SHP77 (cell line): ENCODE measurements around the gene RMP24.
"Not testable (repeated sequence)": the region's sequence is repeated elsewhere in the genome, so short reads cannot be mapped to it uniquely, and the experiment has no call there.

Experiments used
- DNase-seq, 2 experiments: peaks; one replicate each; lab custom pipeline; 2025; lab: John Stamatoyannopoulos, UW

RMP24 gene

GRCh38 chr18:35968278-35968880 is 4.1 kb upstream of the RMP24 start:
- DNase-seq = no peak

GRCh38 chr18:35969676-35970075 is 2.8 kb upstream of the RMP24 start:
- DNase-seq = no peak

GRCh38 chr18:35971661-35972196 is 750 bp upstream of the RMP24 start:
- DNase-seq = peak in 1 of 2 experiments; percentile 35

- DNase-seq = no peak
These were observed 1.2 kb downstream of the RMP24 start for GRCh38 chr18:35973650-35974049.

- no peak for DNase-seq
These were observed 1.7 kb downstream of the RMP24 start for GRCh38 chr18:35974181-35974580.

DNA sequence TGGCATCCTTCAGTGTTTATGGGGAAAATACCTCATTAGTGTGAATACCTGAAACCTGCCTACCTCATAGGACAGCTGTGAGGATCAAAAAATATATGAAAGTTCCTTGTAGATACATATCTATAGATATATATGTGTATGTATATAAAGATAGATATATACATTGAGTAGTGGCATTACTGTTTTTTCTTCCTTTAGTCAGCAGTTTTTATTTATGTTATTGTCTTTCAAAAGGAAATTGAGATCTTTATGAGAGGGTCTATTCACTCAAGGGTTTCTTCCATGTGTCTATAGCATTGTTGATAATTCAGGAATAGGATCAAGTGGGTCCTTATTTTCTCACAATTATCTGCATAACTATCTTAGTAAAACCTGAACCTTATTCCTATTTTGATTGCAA is 6.6 kb downstream of the RMP24 start:
- no peak for DNase-seq

DNA sequence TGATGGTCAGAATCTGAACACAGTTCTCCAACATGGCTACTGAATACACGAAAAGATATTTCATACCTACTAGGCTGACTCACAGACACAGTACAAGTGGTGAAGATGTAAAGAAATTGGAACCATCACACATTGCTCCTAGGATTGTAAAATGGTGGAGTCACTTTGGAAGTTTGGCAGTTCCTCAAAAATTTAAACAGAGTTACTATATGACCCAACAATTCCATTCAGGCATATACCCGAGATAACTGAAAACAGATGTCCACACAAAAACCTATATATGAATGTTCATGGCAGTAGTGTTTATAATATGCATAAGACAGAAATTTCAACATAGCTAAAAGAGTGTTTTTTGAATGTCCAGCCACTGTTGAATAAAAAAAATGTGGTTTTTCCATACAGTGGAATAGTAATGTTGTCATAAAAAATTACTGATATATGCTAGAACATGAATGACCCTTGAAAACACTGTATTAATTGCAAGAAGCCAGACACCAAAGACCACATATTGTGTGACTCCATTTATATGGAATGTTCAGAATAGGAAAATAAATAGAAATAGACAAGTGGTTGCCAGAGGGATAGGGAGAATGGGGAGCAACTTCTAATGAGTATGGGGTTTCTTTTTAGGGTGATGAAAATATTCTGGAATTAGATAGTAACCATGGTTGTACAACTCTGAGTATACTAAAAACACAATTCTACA is 10.1 kb downstream of the RMP24 start:
- no peak for DNase-seq

DNA sequence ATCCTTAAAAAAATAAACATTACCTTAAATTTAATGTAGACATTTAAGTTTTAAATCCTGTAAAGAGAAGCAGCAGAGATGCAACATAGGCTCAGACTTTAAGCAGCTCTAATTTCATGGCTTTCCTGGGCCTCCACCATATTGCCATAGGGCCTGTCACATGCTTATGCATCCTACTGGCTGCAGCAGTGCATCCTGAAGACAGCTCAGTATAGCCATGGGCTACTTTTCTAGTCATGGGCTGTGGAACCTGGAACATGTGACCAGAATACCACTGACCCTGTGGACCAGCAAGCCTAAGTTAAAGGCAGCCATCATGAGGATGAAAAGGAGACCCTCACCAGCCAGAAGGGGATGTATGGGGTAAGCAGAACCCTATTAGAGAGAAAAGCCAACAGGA is 10.7 kb downstream of the RMP24 start:
- no peak for DNase-seq

DNA sequence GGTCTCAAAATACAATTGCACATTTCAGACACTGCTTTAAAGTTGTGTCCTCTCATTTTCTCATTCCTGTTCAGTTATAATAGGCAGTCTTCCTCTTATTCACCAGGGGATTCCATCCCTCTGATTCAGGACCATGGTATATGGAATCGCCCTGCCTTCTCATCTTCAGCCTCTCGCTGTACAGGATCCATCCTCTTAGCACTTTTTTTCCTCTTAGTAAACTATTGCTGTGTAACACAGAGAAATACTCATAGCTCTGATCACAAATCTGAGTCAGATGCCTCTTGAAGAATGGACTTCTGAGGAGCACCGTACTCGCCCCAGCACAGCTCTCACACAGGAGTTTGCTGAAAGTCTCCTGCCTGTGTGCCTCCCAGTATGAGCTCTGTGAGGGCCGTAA is 11.3 kb downstream of the RMP24 start:
- no peak for DNase-seq

- DNase-seq = no peak
These were observed 19.2 kb downstream of the RMP24 start for GRCh38 chr18:35991696-35992095.

- DNase-seq = no peak
These were observed 20.5 kb downstream of the RMP24 start for GRCh38 chr18:35993013-35993412.

DNA sequence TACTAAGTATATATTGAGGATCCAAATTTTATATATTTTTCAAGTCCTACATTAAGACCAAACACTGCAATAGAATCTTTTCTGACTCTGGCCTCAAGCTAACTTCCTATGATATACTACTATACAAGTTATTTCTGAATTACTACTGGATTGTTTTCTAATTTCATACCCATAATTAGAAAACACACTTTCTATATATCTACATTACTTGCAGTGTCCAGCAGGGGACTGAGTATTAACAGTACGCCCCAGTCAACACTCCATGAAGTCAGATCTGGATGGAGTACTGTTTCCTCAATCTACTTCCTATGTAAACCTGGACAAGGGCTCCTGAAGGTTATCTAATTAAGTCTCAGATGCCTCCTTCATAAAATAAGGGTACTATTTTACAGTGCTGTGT is 26.5 kb downstream of the RMP24 start:
- DNase-seq = no peak

- no peak for DNase-seq
These were observed 27.4 kb downstream of the RMP24 start for GRCh38 chr18:35999925-36000324.

DNA sequence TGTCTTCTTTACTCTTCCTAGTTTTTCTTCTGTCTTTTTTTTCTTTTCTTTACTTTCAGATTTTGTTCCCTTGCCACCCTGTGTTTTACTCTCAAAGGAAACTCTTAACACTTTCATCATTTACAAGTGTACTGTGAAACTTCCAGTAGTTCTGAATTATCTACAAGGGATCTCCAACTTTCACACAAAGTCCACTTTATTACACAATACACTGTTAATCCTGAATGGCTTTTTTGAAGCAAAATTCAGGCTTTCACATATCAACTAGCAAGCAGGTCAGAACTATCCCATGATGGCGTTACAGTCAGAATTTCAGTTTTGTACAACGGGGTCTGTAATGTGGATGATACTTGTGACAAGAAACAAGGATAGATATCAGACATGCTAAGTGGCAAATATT is 34.5 kb downstream of the RMP24 start:
- no peak for DNase-seq

GRCh38 chr18:36009214-36009613 is 36.7 kb downstream of the RMP24 start:
- no peak for DNase-seq

- no peak for DNase-seq
These were observed 40.4 kb downstream of the RMP24 start for GRCh38 chr18:36012891-36013290.

DNA sequence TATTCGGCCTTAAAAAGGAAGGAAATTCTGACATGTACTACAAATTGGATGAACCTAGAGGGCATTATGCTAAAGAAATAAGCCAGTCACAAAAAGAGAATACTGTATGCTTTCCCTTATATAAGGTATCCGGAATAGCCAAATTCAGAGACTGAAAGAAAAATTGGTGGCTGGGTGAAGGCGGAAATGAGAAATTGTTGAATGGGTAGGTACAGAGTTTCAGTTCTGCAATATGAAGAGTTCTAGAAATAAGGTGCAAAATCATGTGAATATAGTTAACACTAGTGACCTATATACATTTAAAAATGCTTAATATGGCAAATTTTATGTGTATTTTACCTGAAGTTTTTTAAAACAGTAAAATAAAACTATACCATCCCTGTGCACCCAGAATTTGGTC is 43.1 kb downstream of the RMP24 start:
- no peak for DNase-seq

GRCh38 chr18:36017232-36017631 is 44.8 kb downstream of the RMP24 start:
- no peak for DNase-seq

- no peak for DNase-seq
These were observed 47.8 kb downstream of the RMP24 start for GRCh38 chr18:36020174-36020711.

DNA sequence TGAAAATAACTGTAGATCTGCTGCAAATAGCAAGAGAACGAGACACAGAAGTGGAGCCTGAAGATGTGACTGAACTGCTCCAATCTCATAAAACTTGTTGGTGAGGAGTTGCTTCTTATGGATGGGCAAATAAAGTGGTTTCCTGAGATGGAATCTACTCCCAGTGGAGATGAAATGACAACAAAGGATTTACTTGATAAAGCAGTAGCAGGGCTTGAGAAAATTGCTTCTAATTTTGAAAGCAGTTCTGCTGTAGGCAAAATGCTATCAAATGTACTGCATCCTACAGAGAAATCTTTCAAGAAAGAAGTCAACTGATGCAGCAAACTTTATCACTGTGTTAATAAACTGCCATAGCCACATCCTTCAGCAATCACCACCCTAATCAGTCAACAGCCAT is 50.9 kb downstream of the RMP24 start:
- no peak for DNase-seq

DNA sequence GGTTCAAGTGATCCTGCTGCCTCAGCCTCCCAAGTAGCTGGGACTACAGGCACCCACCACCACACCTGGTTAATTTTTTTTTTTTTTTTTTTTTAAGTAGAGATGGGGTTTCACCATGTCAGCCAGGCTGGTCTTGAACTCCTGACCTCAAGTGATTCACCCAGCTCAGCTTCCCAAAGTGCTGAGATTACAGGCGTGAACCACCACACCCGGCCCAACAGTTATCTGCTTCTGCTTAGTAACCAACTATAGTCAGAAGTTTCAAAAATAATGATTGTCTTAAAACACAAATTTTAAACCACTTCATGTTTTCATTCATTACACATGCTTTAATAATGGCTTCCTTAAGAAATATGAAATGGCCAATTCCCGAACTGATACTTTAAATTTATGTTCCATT is 51.8 kb downstream of the RMP24 start:
- DNase-seq = not testable (repeated sequence)

- no peak for DNase-seq
These were observed 52.5 kb downstream of the RMP24 start for GRCh38 chr18:36025025-36025424.

- DNase-seq = no peak
These were observed 56.4 kb downstream of the RMP24 start for GRCh38 chr18:36028859-36029258.
